Measurements from ENCODE around the gene PRXL2C.

DNA sequence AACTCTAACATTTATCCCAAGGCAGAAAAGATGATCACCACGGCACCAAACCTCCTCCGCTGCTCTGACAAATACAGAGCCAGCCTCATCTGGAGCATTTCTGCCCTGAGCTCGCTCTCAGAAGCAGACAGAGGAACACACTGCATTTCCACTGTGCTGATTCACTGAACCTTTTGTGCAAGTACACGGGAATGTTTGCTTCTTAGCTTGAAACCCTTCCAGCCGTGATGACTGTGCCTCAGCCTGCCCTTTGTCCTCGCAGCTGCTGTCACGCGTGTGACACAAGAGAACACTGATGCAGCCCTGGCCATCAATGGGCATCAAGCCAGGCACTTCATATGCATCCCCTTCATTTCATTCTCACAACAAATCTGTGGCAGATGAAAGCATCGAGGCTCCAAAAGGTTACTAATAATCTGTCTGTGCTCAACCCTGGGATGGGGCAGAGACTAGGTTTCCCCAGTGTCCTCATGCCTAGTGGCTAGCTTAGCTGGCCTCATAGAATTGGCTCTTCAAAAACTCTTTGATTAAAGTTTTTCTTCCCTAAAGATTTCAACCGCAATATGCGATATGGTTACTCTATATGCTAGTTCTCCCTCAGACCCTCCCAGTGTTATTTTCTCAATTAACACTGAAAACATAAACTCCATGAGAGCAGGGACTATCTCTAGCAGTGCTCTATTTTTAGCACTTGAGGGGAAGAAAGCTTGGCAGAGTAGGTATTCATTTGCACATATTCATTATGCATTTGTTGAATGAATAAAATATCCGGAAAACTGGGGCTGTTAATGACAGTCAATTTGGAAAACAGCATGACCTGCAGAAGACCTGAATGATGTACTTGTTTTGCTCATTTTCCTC is 42.8 kb downstream of the PRXL2C start:
- TF ChIP-seq ATF4 (CRISPR knock-in tag; IDR thresholded peaks at IDR 0.05) (no peak), ZNF785 (CRISPR knock-in tag; IDR thresholded peaks at IDR 0.05) (no peak), POLR2A (conservative IDR thresholded peaks at IDR 0.05) (no peak), HNRNPH1 (optimal IDR thresholded peaks at IDR 0.05; ENCODE audit: low read depth, low read length) (no peak), CTCF (IDR thresholded peaks at IDR 0.05 in 2 of 3, conservative IDR thresholded peaks at IDR 0.05 in 1 of 3; ENCODE audit: insufficient read depth in 2 of 3, low read depth in 1 of 3, low read length in 3 of 3) (no peak), HMGXB4 (CRISPR knock-in tag; IDR thresholded peaks at IDR 0.05) (no peak), MAX (CRISPR knock-in tag; IDR thresholded peaks at IDR 0.05) (no peak), KDM1A (IDR thresholded peaks at IDR 0.05) (no peak), ELF1 (tag; IDR thresholded peaks at IDR 0.05) (no peak), ZNF184 (CRISPR knock-in tag; IDR thresholded peaks at IDR 0.05) (no peak)
- TF ChIP-seq, protein P1, sequence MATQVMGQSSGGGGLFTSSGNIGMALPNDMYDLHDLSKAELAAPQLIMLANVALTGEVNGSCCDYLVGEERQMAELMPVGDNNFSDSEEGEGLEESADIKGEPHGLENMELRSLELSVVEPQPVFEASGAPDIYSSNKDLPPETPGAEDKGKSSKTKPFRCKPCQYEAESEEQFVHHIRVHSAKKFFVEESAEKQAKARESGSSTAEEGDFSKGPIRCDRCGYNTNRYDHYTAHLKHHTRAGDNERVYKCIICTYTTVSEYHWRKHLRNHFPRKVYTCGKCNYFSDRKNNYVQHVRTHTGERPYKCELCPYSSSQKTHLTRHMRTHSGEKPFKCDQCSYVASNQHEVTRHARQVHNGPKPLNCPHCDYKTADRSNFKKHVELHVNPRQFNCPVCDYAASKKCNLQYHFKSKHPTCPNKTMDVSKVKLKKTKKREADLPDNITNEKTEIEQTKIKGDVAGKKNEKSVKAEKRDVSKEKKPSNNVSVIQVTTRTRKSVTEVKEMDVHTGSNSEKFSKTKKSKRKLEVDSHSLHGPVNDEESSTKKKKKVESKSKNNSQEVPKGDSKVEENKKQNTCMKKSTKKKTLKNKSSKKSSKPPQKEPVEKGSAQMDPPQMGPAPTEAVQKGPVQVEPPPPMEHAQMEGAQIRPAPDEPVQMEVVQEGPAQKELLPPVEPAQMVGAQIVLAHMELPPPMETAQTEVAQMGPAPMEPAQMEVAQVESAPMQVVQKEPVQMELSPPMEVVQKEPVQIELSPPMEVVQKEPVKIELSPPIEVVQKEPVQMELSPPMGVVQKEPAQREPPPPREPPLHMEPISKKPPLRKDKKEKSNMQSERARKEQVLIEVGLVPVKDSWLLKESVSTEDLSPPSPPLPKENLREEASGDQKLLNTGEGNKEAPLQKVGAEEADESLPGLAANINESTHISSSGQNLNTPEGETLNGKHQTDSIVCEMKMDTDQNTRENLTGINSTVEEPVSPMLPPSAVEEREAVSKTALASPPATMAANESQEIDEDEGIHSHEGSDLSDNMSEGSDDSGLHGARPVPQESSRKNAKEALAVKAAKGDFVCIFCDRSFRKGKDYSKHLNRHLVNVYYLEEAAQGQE (IDR thresholded peaks at IDR 0.05; ENCODE audit: borderline replicate concordance) = no peak
- TF ChIP-seq, protein P1 (CRISPR knock-in tag; IDR thresholded peaks at IDR 0.05; ENCODE audit: low read depth) = no peak
